Measurements from ENCODE around the gene PAPSS1.
A peak's percentile ranks its signal among the peaks of the same experiment; 100 is the strongest.
"Not testable (repeated sequence)": the region's sequence is repeated elsewhere in the genome, so short reads cannot be mapped to it uniquely, and the experiment has no call there.

PAPSS1 gene

DNA sequence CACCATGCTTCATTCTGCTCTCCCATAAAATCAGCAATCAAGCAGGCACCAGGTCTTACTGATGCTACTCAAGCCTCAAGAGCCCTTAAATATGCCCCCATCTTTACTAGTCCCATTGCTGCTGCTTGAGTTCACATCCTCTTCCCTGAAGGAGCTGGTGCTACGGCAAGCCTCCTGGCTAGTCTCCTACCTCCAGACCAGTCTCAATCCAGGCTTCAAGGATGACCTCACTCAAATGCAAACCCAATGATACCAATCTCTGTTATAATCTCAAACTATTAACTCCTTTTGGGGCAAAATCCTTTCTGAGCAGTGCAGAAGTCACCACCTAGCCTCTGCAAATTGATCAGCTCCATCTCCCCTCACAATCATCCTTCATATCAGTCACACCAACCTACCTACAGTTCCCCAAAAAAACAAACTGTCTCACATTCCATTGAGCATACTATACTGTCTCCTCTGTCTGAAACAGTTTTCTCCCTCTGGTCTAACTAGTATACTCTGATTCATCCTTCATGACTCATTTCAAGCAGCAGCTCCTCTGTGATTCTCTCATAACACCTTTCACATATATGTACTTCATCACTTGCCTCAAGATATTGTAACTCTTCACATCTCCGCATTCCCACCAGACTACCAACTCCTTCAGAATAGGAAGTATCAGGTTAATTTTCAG is 30.0 kb downstream of the PAPSS1 start:
- DNase-seq (ENCODE audit: low spot score), result peak; percentile 56

DNA sequence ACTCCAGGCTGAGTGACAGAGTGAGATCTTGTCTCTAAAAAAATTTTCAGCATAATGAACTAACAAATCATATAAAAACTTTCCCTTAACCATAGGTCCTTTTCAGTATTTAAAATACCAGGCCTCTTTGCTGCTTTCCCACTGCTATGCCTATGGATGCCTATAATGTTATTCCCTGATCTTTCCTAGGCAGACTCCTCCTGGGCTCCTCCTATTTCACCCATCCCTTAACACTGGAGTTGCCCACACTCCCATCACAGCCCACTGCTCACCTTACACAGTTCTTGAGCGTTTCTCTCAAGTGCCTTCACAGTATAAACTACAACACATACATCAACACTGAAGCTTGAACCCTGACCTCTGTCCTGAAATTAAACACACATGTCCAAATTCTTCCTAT is 31.6 kb downstream of the PAPSS1 start:
- DNase-seq (ENCODE audit: low spot score), result no peak

DNA sequence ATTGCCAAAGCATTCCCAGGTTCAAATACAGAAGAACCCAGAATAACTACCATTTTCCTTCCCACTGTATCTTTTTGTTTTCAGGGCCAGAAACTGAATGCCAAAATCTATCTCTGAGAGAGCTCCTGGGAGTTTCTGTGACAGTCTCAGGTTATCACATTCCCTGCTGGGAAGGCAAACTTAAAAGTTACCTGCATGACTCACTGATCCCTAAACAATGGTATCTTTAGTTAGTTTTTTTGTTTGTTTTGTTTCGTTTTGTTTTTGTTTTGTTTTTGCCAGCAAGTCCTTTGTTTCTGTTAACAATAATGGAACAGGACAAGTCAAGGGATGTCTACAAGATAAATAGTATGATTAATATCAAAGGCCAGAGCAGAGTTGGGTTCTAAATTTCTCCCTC is 34.3 kb downstream of the PAPSS1 start:
- DNase-seq (ENCODE audit: low spot score), result no peak

DNA sequence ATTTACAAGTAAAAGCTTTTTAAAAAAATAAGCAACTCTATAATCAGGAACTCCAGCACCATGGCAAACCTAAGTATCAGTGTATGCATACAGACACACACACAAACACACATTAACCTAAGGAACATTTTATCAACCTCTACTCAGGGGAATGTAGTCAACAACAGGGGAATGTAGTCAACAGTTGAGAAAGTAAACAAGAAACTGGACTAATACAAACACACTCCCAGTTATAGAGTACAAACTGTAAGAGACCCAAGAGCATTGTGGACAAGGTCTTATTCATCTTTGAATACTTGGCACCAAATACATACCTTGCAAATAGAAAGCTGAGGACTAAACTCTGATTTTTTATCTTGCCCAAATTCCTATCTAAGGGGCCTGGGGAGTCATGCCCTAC is 36.2 kb downstream of the PAPSS1 start:
- DNase-seq (ENCODE audit: low spot score), result no peak

DNA sequence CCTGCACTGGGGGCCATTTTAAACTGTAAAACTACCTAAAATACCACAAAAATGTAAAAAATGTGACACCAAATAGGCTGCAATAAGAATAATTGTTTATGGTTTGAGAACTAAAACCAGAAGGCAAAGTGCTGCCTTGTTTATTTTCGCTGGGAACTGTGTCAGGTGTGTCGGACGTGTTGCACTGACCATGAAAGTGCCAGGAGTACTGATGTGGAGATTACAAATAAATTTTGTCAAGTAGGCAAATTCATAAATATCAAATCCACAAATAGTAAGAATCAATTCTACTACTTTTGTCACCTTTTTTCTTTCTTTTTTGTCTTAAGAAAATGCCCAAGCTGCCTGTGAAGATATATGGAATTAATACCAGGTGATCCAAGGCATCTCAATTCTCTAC is 37.7 kb downstream of the PAPSS1 start:
- DNase-seq (ENCODE audit: low spot score), result no peak

DNA sequence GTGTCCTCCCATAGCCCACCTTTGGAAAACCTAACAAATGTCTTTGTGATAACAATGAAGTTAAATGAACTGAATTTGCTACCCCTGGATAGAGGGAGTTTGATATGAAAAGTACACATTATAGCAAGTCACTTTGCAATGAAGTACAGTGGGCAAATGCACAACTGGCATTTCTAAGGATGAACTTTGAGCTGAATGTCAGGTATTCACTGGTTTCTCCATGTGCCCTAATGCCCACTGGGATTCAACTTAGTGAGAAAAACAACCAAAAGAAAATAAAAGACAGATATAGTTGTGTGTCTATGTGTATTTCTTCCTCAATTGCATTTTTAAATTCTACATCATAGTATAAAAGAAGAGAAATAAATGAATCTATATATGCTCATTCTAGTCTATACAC is 51.0 kb downstream of the PAPSS1 start:
- no peak for DNase-seq (ENCODE audit: low spot score)

DNA sequence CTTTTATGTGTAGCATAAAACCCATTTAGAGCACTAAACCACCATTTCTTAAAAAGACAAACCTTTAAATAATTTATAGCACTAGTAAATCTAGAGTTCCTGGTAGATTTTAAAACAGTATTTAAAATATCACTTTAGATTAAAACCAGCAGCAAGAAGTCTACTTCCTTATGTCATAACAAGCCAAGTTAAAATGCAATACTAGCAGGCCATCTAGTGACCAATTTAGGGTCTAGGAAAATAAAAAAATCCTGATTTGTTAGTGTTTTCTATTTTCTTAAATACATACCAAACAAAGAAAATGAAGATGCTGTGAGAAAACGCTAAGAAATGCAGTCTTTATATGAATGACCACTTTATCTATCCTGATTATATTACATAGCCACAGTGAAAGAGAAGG is 53.9 kb downstream of the PAPSS1 start:
- DNase-seq (ENCODE audit: low spot score), result peak; percentile 8

DNA sequence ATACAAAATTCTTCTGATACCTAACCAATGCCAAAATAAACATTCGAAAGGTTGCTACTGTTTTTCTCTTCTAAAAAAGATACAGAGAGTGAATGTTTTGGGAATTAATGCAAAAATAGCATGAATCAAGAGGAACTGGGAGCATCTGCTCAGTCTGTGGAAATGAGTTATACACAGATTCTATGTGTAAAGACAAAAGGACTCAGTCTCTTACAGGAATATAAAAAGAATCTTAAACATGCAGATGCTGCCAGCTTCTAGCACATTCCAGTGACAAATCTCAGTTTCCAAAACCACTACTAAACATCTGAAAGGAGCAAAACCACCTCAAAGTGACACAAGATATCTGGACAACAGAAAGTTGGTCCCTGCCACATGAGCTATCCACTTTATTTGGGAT is 55.0 kb downstream of the PAPSS1 start:
- DNase-seq (ENCODE audit: low spot score), result peak; percentile 10

DNA sequence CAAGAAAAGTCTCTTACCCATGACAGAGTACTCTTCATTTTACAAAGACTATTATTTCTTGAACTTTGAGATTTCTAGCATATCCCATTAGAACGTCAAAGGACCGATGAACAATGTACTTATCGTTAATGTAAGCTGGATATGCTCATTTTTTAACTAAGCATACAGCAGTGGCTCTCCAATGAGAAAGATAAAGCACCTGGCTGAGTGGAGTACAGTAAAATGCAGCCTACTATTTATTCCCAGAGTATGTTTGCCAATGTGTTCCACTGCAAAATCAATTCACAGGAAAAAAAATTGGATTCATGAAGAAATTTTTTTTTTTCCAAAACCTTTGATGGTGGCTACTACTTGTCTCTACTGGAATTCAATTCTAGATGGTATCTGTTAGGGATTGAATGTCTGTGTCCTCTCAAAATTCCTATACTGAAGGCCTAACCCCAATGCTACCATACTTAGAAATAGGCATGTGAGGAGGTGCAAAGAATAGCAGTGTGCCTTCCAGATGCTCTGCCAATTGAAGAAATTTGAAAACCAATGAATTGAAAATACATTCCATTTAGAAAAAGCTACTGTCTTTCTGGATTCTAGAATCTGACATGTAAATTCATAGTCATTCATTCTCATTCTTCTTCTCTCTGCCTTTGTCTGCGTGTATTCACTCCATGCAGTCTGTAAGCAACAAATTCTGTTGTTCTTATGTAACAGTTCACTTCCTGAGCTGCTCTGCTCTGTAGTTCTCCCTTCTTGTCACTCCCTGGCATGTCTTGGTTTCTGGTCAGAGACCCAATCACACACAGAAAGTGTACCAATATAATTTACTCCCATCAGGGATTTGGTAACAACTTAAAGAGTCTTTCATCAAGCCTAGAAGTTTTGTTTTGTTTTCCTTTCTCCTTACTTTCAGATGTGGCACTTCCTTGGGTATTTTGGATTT is 61.4 kb downstream of the PAPSS1 start:
- DNase-seq (ENCODE audit: low spot score), result no peak

DNA sequence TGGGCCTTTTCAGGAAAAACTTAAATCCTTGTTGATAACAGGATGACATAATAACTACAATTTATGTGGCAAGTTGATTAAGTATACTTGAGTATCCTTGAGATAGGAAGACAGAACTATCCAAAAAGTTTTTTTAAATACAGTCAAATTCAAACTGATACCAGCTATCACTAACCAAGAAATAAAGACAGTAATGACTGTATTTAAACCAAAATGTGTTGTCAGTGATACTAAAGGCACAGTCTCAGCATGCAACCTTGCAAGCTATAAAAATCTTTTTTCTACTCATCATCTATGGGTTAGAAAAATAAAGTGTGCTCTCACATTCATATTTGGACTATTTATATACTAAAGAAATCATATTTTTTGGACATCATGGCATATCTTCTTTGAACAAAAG is 64.7 kb downstream of the PAPSS1 start:
- no peak for DNase-seq (ENCODE audit: low spot score)

DNA sequence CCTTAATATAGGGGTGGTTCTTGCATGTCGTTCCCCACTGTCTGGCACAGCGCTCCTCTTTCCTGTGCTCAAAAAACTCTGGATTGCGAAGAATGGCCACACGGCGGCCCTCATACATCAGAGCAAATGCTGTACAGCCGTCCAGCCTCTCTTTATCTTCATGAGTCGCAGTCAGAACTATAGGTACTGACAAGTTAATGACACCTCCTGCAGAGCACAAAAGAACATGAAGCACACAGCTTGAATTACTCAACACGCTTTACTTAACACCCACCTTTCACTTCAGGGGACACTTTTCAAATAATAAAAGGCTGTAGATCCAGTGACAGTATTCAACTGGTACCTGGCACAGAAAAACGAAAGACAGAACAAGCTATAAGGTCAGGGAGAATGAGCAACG is 65.3 kb downstream of the PAPSS1 start:
- DNase-seq (ENCODE audit: low spot score), result no peak

DNA sequence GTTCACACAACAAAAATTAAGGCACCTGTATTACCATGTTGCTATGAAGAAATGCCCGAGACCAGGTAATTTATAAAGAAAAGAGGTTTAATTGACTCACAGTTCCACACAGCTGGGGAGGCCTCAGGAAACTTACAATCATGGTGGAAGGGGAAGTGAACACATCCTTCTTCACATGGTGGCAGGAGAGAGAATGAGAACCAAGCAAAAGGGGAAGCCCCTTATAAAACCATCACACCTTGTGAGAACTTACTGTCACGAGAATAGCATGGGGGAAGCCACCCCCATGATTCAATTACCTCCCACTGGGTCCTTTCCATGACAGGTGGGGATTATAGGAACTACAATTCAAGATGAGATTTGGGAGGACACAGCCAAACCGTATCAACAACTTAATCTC is 68.6 kb downstream of the PAPSS1 start:
- DNase-seq (ENCODE audit: low spot score), result not testable (repeated sequence)

DNA sequence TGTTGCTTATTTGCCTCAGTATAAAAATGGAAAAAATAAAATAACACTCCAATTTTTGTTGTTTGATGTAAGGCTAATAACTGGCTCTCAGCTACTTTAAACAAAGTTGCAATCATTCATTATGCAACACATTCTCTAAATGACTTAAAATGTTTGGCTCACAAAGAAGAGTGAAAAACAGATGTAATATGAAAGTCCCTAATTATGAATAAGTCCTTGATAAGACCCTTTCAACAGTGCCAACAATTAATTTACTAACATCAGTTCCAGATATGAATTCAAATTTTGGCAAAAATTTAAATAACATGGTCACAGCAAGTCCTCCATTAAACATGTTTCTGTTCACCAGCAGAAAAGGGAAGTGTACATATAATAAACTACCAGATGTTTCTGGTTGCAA is 69.8 kb downstream of the PAPSS1 start:
- no peak for DNase-seq (ENCODE audit: low spot score)

DNA sequence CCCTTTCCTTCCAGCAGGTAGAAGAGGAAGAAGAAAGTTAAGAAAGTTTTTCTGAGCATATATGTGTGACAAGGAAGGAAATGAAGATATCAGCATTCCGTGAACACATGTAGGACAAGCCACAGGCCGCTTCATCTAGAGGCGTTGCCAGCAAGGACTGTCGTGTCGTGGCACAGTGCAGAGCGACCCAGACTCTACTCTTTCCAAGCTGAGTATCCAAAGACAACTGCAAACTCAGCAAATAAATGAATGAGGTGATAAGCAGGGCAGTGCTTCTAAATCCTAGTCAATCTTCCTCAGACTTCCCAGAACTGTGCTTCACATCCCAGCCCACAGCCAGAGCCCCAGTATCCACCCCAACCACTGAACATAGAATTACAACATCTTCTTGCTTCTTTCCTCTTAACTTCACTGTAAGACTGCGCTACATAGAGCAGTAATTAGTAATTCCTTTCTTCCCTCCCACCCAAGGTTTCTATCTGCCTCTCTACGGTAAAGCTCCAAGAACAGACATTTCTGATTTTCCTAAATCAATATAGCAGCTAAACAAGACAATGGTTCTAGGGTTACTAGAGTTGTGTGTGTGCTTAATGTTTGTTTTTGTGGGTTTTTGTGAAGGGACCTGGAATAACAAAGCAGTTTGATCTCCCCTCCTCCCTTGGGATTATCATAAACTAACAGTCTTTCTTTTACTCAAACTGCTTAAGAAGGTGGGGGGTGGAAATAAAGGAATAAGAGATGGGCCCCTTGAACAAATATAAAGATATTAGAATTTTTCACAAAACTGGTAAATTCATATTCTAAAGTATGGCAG is 71.6 kb downstream of the PAPSS1 start:
- DNase-seq (ENCODE audit: low spot score), result no peak

DNA sequence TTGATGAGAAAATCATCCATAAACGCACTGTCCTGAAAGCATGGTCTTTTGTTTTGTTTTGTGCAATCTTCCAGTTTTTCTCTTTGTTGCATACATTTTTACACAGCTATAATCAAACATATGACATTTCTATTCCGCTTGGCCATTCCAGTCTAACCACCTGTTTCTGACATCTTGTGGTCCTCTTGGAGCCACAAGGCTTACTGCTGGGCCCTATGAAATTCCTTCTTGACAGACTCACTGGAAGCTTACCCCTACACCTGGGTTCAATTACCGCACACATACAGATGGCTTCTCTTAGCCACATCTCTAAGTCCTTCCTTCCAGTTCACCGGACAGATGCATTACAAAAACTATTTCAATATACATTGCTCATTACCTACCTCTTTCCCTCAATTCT is 72.4 kb downstream of the PAPSS1 start:
- no peak for DNase-seq (ENCODE audit: low spot score)

DNA sequence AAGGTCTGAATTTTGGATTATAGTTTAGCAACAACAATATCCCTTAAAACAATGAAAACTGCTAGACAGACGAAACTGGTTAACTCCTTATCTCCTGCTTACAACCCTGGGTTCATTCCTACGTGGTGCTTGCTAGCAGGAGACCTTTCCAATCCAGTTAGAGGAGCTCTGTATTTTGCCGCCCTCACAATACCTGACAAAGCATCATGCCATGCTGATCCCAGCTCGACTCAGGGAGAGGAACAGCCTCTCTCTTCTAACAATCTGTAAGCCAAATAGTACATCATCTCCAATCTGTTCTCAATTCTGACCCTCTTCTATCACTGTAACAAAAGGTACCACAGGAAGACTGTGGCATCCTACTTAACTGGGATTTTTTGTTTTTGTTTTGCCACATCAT is 74.4 kb downstream of the PAPSS1 start:
- DNase-seq (ENCODE audit: low spot score), result no peak

DNA sequence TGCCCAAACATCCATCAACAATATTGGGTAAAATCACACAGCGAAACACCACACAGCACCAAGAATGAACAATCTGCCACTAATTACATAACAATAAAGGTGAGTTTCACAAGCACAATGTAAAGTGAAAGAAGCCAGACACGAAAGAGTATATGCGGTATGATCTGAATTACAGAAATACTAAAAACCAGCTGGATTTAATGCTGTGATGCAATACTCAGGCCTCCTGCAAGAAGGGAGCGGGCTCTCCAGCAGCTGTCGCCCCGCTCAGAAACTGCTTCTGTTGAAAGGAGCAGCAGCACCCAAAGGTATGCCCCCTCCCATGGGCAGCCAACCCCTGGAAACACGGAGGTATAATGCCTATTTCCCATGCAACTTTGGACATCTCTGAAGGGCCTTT is 77.0 kb downstream of the PAPSS1 start:
- DNase-seq (ENCODE audit: low spot score), result no peak

DNA sequence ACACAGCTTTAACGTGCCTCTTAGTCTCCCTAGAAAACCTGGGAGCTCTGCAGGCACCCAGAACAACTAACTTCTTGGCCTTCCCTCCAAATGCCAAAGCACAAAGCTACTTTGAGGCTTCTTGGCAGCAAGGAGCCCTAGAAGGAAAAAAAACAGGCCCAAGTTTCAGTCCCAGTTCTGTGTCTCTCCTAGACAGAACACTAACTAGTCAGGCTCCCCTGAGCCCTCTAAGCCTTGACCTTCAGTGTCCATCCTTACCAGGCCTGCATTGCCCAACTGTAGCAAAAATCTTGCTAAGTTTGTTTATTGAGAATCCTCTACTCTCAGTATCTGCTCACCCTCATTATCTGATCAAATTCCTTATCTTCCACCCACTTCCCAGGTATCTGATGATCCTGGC is 79.2 kb downstream of the PAPSS1 start:
- DNase-seq (ENCODE audit: low spot score), result no peak

DNA sequence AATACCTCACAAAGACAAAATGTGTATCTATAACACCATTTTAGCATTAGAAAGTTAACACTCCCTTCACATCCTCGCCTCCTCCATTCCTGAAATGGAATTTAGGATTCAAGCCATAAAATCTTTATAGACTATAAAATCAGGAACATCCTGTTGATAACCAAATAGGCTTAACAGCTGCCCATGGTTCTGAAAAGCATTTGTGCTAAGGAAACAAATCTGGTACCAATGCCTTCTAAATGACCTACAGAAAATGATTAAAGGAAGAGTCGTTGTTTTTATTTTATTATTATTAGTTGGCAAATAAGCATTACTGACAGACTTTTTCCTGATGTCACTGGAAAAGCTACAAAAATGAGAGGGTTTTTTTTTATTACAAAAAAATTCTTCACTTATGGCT is 79.8 kb downstream of the PAPSS1 start:
- DNase-seq (ENCODE audit: low spot score), result no peak

DNA sequence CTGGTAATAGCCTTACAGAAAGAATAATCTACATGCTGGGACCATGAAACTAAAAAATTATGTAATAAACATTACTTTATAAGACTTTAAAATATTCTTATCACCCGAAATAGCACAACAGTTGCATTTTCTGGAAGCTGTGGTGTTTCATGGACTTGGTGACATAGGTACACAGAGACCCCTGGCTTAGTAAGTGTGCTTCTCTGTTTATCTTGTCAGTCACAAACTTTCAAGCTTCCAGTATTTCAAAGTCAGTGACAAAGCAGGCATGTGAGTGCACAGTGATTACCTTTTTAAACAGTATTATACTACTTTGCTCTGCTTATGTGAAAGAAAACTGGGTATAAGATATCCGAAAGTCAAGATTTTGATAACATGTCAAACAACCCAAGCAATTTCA is 84.3 kb downstream of the PAPSS1 start:
- DNase-seq (ENCODE audit: low spot score), result no peak

DNA sequence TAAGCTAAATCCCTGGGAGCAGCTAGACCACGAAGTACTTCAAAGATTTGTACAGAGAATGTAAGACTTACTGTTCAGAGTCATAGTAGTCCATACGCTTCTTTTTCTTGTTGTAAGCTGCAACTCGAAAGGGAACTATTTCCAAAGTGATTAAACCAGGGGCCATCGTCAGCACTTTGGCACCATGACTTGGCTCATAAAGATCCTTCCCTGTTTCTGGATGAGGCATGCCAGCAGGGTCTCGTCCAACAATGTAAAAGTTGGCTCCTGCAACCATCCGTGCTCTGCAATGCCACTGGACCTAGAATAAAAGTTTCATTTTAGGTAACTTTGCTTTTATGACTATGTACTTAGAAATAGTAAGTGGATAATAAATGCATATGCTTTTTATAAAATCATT is 88.5 kb downstream of the PAPSS1 start:
- DNase-seq (ENCODE audit: low spot score), result no peak

DNA sequence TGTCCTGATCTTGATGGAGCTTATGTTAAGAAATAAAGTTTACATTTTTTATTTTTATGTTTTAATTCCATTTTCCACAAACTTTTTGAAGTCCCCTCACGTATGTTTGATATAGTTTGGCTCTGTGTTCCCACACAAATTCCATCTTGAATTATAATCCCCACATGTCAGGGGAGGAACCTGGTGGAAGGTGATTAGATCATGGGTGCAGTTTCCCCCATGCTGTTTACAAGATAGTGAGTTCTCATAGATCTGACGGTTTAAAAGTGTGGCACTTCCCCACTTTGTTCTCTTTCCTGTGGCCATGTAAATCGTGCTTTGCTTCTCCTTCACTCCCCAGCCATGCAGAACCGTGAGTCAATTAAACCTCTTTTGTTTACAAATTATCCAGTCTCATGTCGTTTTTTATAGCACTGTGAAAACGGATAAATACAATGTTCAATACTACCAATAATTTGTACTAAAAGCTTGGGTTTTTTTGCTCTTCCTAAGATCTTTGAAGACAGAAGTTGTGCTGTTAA is 89.8 kb downstream of the PAPSS1 start:
- no peak for DNase-seq (ENCODE audit: low spot score)

DNA sequence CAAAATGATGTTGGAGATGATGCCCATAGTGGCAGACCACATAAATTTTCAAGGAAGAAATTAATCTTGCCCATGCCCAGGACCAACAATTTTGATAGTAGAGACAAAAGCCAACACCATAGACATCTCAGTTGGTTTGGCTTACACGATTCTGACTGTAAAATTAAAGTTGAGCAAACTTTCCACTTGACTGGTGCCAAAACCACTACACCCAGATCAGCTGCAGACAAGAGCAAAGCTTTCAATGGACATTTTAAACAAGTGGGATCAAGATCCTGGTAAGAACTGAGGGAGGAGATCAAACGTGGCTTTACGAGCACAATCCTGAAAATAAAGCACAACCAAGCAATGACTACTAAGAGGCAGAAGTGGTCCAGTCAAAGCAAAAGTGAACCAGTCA is 90.7 kb downstream of the PAPSS1 start:
- no peak for DNase-seq (ENCODE audit: low spot score)

Measured in AG08396 (cell line).